ENCODE results near the gene SGCA. TPM values are rescaled to one million over a fixed set of nuclear protein-coding genes. Genes with fewer than 3 reads are reported as not detected.

SGCA gene
- total RNA-seq, 1 donor from 2014 or later, result not detected

DNA sequence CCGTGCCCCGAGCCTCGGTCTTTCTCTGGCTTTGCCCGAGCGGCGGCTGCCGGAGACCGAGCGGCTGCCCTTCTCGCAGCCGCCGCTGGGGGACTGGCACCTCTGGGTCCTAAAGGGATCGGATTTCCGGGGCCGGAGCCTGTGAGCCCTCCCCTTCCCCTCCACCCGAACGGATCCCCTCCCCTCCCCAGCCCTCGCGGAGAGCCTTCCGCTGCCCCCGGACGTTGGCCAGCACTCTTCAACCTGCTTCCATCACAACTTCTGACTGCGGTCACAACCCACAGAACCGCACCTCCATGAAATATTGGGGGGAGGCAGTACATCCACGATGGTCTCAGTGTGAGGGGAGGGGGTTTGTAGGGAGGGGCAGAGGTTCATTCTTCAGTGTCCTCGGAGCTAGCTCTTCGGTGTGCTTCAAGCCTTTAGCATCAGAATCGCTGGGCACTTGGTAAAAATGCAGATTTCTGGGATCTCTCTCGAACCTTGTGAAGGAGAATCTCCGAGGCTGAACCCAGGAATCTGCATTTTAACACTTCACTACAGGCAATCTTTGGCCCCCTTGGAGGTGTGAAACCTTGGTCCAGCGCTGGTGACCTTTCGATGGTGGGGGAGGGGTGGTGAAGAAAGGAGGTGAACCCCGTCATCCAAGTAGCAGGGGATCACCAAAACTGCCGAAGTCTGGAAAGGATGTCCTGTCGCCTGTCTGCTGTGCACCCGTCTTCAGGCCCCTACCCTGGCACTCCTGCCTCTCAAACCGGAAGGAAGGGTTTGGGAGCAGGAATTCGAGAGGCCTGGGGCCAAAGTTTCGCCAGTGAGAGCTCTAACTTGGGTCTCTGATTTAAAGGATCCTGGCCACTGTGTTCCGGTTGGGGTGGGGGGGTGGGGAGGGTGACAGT is 14.5 kb upstream of the SGCA start:
- no peaks in the 10 kb centered on the region for H3K27me3 ChIP-seq (ENCODE audit: control insufficient read depth, insufficient read depth, low read length)
- H3K4me3 ChIP-seq (ENCODE audit: low read depth, low read length), result peak overlapping the region; percentile 73
- no peaks in the 10 kb centered on the region for H3K36me3 ChIP-seq (ENCODE audit: control insufficient read depth, insufficient read depth, low read length)
- TF ChIP-seq, protein P1, sequence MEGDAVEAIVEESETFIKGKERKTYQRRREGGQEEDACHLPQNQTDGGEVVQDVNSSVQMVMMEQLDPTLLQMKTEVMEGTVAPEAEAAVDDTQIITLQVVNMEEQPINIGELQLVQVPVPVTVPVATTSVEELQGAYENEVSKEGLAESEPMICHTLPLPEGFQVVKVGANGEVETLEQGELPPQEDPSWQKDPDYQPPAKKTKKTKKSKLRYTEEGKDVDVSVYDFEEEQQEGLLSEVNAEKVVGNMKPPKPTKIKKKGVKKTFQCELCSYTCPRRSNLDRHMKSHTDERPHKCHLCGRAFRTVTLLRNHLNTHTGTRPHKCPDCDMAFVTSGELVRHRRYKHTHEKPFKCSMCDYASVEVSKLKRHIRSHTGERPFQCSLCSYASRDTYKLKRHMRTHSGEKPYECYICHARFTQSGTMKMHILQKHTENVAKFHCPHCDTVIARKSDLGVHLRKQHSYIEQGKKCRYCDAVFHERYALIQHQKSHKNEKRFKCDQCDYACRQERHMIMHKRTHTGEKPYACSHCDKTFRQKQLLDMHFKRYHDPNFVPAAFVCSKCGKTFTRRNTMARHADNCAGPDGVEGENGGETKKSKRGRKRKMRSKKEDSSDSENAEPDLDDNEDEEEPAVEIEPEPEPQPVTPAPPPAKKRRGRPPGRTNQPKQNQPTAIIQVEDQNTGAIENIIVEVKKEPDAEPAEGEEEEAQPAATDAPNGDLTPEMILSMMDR (IDR thresholded peaks at IDR 0.05; ENCODE audit: insufficient read depth, low read length, poor library complexity, severe bottlenecking), result peak; percentile 66
- DNase-seq (ENCODE audit: low read depth), result no peak

DNA sequence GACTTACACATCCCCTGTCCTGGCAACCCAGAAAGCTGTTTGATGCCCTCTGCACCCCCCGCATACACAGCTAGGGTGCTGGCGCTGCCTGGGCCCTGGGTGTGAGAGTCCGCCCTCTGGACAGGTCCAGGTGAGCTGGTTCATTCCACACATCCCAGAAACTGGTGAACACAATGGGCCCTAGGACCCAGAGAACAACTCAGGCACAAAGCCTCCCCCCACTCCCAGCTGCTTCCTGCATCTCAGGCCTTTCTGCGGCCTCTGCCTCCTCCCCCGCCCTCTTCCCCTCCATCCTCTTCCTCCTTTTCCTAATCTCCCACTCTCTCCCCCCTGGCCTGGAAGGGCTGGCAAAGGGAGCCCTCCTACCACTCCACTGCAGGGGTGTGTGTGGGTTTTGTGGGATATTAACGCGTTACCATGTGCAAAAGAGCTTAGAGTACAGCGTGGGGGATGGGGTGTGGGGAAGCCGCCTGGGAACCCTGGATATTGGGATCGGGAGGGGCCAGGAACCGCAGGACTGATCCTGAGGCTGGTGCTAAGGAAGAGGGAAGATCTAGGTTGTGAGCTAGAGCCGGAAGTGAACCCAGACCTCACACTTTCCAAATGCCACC is 13.8 kb upstream of the SGCA start:
- TF ChIP-seq, protein P1 (IDR thresholded peaks at IDR 0.05; ENCODE audit: insufficient read depth, low read length, poor library complexity, severe bottlenecking), result no peak
- H3K36me3 ChIP-seq (ENCODE audit: control insufficient read depth, insufficient read depth, low read length), result no peaks in the 10 kb centered on the region
- peak; percentile 71 for DNase-seq (ENCODE audit: low read depth)
- H3K27me3 ChIP-seq (ENCODE audit: control insufficient read depth, insufficient read depth, low read length), result no peaks in the 10 kb centered on the region
- H3K4me3 ChIP-seq (ENCODE audit: low read depth, low read length), result peak overlapping the region; percentile 47

DNA sequence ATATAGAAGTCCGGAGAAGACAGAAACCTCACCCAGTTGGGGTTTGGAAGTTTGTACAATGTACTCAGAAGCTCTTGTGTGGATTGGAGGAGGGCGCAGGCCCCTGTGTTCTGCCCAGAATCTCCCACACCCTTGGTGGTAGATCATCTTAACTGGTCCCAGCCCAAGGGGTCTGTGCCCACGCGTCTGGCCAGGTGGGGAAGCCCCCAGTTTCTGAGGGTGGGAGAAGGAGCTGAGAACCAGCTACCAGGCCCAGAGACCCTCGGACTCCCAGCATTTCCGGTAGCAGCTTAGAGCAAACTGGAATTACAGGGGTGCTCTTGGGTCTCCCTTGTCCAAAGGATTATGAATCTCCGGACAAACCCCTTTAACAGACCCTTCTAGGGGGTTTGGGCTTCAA is 13.1 kb upstream of the SGCA start:
- DNase-seq (ENCODE audit: low read depth), result no peak
- H3K4me3 ChIP-seq (ENCODE audit: low read depth, low read length), result no peak overlapping the region
- TF ChIP-seq, protein P1 (IDR thresholded peaks at IDR 0.05; ENCODE audit: insufficient read depth, low read length, poor library complexity, severe bottlenecking), result no peak
- no peaks in the 10 kb centered on the region for H3K36me3 ChIP-seq (ENCODE audit: control insufficient read depth, insufficient read depth, low read length)
- H3K27me3 ChIP-seq (ENCODE audit: control insufficient read depth, insufficient read depth, low read length), result no peaks in the 10 kb centered on the region

DNA sequence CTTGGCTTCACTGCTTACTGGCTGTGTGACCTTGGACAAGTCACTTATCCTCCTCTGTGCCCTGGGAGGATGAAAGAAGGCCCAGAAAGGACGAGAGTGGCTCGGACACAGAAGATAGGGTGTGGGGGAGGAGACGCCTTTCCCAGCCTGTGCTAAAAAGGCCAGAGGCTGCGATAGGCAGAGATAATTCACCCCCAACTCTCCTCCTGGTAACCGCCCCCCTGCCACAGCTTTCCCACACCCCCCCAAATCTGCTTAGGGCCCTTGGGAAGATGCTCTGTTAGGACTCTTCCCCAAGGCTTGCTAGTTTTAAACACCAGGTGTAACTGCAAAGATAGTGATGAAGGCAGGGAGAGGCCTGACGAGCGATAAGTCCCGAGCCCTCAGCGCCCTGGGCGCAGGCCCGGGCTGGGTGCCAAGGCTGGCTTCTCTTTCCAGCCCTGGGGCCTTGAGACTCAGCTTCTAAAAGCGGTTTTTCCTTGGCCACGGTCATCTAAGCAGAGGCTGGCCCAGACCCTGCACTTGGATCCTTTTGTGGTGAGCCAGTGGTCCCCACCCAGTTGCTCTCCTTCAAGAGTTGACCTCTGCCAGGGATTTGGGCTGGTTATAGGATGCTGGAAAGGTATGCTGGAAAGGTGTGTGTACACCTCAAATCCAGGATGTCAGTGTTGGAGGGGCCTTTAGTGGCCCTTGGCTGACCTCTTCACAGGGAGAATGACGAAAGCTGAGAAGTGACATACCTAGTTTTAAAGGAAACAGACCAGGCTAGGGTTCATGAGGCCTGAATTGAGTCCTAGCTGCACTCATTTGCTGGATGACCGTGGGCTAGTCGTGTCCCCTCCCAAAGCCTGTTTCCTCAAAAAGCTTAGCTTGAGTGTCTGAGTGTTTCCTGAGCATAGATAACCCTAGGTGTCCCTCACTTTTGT is 11.9 kb upstream of the SGCA start:
- no peak for DNase-seq (ENCODE audit: low read depth)
- Histone ChIP-seq H3K27me3 (ENCODE audit: control insufficient read depth, insufficient read depth, low read length) (no peaks in the 10 kb centered on the region), H3K4me3 (ENCODE audit: low read depth, low read length) (no peak overlapping the region), H3K36me3 (ENCODE audit: control insufficient read depth, insufficient read depth, low read length) (no peaks in the 10 kb centered on the region)
- TF ChIP-seq, protein P1 (IDR thresholded peaks at IDR 0.05; ENCODE audit: insufficient read depth, low read length, poor library complexity, severe bottlenecking), result no peak

DNA sequence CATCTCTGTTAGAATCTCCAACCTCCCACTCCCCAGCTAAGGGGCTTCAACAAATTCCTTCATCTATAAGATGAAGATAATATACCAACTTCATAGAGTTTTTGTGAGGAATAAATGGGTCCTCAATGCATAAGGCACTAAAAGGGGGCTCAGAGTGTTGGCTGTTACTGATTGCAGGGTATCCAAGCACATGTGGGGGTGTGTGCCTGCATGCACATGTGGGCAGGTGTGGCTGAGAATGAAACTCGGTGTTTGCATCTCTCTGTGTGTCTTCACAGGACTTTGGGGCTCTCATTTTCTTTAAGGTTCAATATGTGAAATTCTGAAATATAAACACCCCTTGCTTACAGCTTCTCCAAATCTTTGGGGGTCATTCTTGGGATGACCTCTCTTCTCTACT is 11.2 kb upstream of the SGCA start:
- H3K36me3 ChIP-seq (ENCODE audit: control insufficient read depth, insufficient read depth, low read length), result no peaks in the 10 kb centered on the region
- DNase-seq (ENCODE audit: low read depth), result no peak
- TF ChIP-seq, protein P1 (IDR thresholded peaks at IDR 0.05; ENCODE audit: insufficient read depth, low read length, poor library complexity, severe bottlenecking), result no peak
- no peak overlapping the region for H3K4me3 ChIP-seq (ENCODE audit: low read depth, low read length)
- H3K27me3 ChIP-seq (ENCODE audit: control insufficient read depth, insufficient read depth, low read length), result no peaks in the 10 kb centered on the region
